Non-pigmented ciliary epithelial cell (primary cell): ENCODE measurements around the gene SPTLC2.

Source experiments
- DNase-seq: peaks from one replicate; pipeline ENCODE4 v3.0.0-alpha.2; 2010; ENCODE audit warnings: low read depth

Gene SPTLC2

DNA sequence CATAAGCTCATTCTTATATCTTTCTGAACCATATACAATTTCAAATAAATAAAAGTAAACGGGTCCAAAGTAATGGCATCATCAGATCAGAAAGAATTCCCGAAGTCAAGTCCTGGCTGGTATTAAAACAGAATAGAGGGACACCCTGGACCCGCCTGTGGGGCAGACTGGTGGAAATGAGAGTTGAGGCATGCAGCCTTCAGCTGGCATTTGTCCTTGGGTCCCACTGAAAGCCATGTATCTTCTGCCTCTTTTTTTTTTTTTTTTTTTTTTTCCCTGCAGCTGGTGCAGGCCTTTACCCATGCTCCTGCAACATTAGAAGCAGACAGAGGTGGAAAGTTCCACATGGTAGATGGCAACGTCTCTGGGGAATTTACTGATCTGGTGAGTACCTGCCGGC lies 148.6 kb downstream of the SPTLC2 start:
- DNase-seq: no peak

DNA sequence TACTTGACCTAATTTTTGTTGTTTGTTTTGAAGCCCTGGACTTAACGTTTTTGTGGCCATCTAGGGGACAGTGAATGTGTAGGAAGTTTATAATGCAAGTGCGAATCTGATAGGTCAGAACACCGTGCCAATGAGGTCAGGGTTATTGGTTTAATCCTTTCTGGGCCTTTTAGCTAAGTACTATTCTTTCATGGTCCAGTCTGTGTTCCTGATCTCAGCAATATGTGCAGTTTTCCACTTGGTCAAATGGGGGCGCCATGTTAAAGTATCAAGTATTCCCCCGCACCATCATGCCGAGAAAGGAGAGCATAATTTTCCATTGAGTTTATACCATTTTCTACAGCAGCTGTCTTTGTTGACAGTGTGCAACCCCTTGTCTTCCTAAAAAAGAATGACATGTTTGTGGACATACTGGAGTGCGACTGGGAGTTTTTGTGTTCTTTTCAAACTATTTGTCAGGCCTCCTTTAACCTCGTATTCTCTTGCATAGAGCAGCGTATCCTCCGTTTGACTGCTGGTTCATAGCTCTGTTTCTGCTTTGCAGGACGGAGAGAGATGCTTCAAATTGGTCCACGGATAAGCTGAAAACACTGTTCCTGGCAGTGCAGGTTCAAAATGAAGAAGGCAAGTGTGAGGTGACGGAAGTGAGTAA lies 157.2 kb downstream of the SPTLC2 start:
- peak; percentile 48 for DNase-seq

DNA sequence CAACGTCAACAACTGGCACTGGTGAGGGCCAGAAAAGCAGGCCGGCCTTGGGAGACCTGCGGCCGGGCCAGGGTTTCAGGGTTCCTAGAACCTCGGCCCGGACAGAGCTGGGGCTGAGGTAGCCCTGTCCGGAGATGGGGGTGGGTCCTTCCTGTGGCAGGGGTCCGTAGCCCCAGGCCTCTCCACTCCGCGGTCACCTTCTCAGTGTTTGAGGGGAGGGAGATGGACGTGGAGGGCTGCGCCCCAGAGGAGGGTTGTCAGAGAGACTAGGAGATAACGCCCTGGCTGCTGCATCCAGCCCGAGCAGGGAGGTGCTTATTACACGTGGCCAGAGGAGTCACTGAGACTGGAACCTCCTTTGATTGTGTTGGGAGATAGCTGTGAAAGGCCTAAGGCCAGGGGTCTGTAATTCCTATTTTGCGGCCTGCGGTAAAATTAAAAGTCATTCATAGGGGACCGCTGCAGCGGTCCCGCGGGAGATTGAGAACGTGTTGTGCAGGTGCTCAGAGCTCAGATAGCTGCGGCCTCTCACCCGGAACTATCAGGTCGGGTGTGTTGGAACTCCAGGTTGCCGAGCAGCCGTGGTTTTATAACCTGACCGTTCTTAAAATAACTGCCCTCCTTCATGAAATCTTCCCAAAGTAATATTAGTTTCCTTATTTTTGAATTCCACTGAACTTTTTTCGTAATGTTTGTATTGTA lies 158.0 kb downstream of the SPTLC2 start:
- no peak for DNase-seq

DNA sequence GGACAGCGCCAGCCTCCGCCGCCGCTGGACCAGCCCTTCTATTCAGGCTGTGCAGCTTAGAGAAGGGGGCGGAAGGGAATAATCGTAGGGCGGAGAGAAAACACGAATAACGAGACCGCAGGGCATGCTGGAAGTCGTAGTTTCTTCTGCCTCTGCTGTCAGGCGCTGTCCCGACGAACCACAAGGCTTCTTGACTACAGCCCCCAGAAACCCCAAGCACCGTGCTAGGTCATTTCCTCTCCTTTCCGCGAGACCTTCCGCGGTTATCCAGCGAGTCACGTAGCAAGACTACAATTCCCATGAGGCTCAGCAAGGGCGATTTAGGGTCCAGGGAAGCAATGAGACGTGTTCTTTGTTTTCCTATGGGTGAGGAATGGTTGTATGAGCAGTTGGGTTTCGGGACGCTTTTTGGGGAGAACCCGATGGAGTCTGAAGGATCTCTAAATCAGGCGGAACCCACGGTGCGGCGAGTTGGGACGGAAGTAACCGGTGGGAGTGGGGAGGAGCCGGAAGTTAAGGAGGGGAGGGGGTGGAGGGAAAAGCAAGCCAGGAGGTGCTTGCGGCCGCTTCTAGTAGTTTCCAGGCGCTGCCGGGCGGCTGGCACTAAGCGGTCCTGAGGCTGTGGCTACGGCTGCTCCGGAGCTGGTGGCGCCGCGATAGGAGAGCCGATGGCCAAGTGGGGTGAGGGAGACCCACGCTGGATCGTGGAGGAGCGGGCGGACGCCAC lies 158.8 kb downstream of the SPTLC2 start, which contains the start of the genes AHSA1 and VIPAS39:
Gene AHSA1, plus strand, starts transcription at position 572 of the 727 bp plus-strand sequence. Its CDS starts 97 bp downstream, at position 669.
Gene VIPAS39, minus strand, starts transcription at position 80 of the 727 bp plus-strand sequence. CDS start 3,499 bp downstream, outside the sequence.
- DNase-seq: peak; percentile 98

DNA sequence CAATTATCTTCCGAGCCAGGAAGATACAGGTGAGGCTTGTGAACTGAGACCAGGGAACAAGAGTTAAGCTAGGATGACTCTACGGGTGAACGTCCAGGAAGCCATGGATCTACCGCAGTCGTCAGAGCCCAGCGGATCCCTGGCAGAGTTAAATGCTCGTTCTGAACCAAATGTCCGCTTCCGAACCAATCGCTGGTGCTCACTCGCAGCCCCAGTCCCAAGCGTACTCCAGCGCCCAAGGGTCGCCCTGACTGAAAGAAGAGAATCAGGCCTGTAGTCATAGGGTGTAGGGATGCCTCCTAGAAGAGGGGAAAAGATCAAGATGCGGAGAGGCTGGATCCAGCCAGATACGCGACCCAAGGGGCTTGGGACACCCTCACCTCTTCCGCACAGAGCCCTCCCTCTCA lies 159.3 kb downstream of the SPTLC2 start:
- no peak for DNase-seq
